Activated CD8-positive, alpha-beta T cell treated with anti-CD3 and anti-CD28 coated beads for 36 hours (primary cell): ENCODE data around the gene HCAR2. TPM values are rescaled to one million over a fixed set of nuclear protein-coding genes. Genes with fewer than 3 reads are reported as not detected.

ENCODE experiments used
- ATAC-seq: fragments of 200-7000 bp; cut with Tn5 transposase; one replicate; pipeline ENCODE4 v1.10.0; 2021; ENCODE audit warnings: mild to moderate bottlenecking, moderate library complexity
- CTCF ChIA-PET: fragments of 350-600 bp; sonication (Branson Sonifier 250); formaldehyde crosslinking; loops from one replicate; lab custom pipeline; 2021; ENCODE audit warnings: antibody characterized with exemption; lab: Charles Lee
- POLR2A ChIA-PET: fragments of 350-600 bp; sonication (Branson Sonifier 250); formaldehyde crosslinking; loops from one replicate; lab custom pipeline; 2021; ENCODE audit warnings: antibody characterized with exemption; lab: Charles Lee
- DNase-seq: peaks from one replicate; pipeline ENCODE4 v3.0.0-alpha.2; 2020
- H3K27ac Mint-ChIP-seq: one replicate; pipeline ENCODE4 v1.8.0; 2021; ENCODE audit warnings: mild to moderate bottlenecking, mixed read lengths
- H3K27me3 Mint-ChIP-seq: one replicate; pipeline ENCODE4 v1.8.0; 2021; ENCODE audit warnings: mixed read lengths
- H3K36me3 Mint-ChIP-seq: one replicate; pipeline ENCODE4 v1.8.0; 2021; ENCODE audit warnings: low read depth, mixed read lengths
- H3K4me1 Mint-ChIP-seq: one replicate; pipeline ENCODE4 v1.8.0; 2021; ENCODE audit warnings: low read depth, mixed read lengths
- H3K4me3 Mint-ChIP-seq: one replicate; pipeline ENCODE4 v1.8.0; 2021; ENCODE audit warnings: mild to moderate bottlenecking, moderate library complexity, mixed read lengths
- H3K9me3 Mint-ChIP-seq: one replicate; pipeline ENCODE4 v1.8.0; 2021; ENCODE audit warnings: mixed read lengths
- intact Hi-C: fragments of 100-400 bp; cut with micrococcal nuclease; formaldehyde crosslinking; loops from one replicate; pipeline ENCODE4 v1.10.0; 2022
- total RNA-seq, 2 experiments: library from RNA; stranded (reverse); gene quantifications; one replicate each; pipeline ENCODE4 v1.2.3, GENCODE V29; 2021
- TF ChIP-seq, protein P1 (sequence below): fragments of 200-600 bp; IDR thresholded peaks from one replicate; pipeline ENCODE4 v1.8.0; 2022; ENCODE audit warnings: antibody characterized with exemption, mild to moderate bottlenecking

HCAR2 gene
- total RNA-seq, 2 experiments from 2014 or later: not detected

DNA sequence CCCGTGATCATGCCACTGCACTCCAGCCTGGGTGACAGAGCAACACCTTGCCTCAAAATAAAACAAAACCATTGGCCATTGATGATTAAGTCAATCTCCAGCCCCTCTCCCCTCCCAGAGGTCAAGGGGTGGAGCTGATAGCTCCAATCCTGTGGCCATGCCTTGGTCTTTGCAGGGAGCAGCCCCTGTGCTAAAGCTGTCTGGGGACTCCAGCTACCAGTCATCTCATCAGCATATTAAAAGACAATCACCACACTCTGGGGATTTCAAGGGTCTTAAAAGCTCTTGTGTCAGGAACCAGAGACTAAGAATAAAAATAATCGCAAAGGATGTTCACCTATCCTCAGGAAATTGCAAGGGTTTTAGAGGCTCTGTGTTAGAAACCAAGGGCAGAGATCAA lies 30.6 kb downstream of the HCAR2 start:
- H3K36me3 Mint-ChIP-seq: no peaks in the 10 kb centered on the region
- no peaks in the 10 kb centered on the region for H3K9me3 Mint-ChIP-seq
- H3K4me3 Mint-ChIP-seq: no peak overlapping the region
- no peaks in the 10 kb centered on the region for H3K4me1 Mint-ChIP-seq
- TF ChIP-seq, protein P1, sequence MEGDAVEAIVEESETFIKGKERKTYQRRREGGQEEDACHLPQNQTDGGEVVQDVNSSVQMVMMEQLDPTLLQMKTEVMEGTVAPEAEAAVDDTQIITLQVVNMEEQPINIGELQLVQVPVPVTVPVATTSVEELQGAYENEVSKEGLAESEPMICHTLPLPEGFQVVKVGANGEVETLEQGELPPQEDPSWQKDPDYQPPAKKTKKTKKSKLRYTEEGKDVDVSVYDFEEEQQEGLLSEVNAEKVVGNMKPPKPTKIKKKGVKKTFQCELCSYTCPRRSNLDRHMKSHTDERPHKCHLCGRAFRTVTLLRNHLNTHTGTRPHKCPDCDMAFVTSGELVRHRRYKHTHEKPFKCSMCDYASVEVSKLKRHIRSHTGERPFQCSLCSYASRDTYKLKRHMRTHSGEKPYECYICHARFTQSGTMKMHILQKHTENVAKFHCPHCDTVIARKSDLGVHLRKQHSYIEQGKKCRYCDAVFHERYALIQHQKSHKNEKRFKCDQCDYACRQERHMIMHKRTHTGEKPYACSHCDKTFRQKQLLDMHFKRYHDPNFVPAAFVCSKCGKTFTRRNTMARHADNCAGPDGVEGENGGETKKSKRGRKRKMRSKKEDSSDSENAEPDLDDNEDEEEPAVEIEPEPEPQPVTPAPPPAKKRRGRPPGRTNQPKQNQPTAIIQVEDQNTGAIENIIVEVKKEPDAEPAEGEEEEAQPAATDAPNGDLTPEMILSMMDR: no peak
- DNase-seq: no peak
- ChIA-PET POLR2A (no interaction called here), CTCF (interaction anchor here (0.9 to 1.2 kb wide), 2 partner anchors 26 to 64 kb away, joined by 3 read pairs; no protein-coding TSS in a partner anchor)
- no peak overlapping the region for H3K27ac Mint-ChIP-seq
- intact Hi-C loops: no loop called here
- ATAC-seq: no peak
- peaks cover 3% of the 10 kb centered on the region for H3K27me3 Mint-ChIP-seq

DNA sequence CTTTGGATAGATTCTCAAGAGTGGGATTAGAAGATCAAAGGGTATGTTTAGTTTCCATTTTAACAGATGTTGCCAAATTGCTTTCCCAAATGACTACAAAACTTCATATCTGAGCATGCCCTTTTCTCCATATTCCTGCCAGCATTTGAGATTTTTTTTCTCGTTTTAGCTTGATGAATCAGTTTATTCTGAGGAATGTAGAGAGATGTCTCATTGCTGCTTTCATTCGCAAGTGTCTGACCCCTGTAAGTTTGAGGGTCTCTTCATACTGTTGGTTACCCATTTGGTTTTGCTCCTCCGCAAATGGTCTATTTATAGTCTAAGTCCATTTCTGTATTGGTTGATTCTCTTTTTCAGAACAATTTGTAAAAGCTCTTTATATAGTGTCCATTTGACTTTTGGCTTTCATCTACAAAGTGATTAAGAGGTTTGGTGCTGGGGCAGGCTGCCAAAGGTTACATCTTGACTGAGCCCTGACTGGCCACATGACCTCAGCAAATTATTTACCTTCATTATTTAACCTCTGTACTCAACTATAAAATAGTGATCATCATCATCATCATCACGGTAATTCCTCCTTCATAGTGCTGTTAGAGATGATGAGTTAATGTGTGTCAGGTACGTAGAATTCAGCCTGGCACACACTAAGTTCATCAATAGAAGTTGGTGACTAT lies 33.6 kb downstream of the HCAR2 start:
- Mint-ChIP-seq H3K4me3 (no peak overlapping the region), H3K27ac (no peak overlapping the region), H3K27me3 (peaks cover 2% of the 10 kb centered on the region), H3K36me3 (no peaks in the 10 kb centered on the region), H3K4me1 (no peaks in the 10 kb centered on the region), H3K9me3 (no peaks in the 10 kb centered on the region)
- CTCF ChIA-PET: no interaction called here
- no peak for ATAC-seq
- TF ChIP-seq, protein P1: no peak
- intact Hi-C loops: no loop called here
- POLR2A ChIA-PET: no interaction called here
- DNase-seq: no peak

DNA sequence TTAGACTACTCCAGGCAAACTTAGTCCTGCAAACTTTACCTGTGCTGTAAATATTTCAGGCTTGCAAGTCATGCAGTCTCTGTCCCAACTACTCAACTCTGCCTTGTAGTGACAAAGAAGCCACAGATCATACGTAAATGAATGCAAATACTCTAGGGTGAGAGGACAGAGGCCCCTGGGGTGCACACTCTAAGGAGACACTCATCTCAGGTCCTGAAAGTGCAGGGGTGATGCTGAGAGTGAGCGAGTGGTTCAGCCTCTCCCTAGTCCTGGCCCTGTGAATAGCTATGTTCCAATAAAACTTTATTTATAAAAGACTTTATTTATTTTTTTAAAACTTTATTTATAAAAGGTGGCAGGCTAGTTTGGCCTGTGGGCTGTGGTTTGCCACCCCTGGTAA lies 34.9 kb downstream of the HCAR2 start:
- POLR2A ChIA-PET: no interaction called here
- no peaks in the 10 kb centered on the region for H3K4me1 Mint-ChIP-seq
- no peaks in the 10 kb centered on the region for H3K36me3 Mint-ChIP-seq
- no peak for ATAC-seq
- no peak overlapping the region for H3K4me3 Mint-ChIP-seq
- no peak for DNase-seq
- intact Hi-C loops: no loop called here
- H3K27ac Mint-ChIP-seq: no peak overlapping the region
- no peaks in the 10 kb centered on the region for H3K27me3 Mint-ChIP-seq
- TF ChIP-seq, protein P1: no peak
- H3K9me3 Mint-ChIP-seq: no peaks in the 10 kb centered on the region
- CTCF ChIA-PET: interaction anchor here (1.1 kb wide), 1 partner anchor 294 kb away, joined by 3 read pairs; no protein-coding TSS in a partner anchor

DNA sequence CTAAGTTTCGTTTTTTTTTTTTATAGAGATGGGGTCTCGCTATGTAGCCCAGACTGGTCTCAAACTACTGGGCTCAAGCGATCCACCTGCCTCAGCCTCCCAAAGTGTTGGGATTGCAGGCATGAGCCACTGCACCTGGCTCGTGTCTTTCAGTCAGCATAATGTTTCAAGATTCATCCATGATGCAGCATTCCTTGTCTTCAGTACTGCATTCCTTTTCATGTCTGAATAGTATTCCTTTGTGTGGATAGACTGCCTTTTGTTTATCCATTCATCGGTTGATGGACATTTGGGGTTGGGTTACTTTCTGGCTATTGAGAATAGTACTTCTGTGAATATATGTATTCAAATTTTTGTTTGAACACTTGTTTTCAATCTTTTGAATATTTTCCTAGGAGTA lies 37.4 kb downstream of the HCAR2 start:
- Mint-ChIP-seq H3K36me3 (no peaks in the 10 kb centered on the region), H3K9me3 (no peaks in the 10 kb centered on the region), H3K27ac (no peak overlapping the region), H3K4me3 (no peak overlapping the region), H3K4me1 (no peaks in the 10 kb centered on the region), H3K27me3 (no peaks in the 10 kb centered on the region)
- no peak for ATAC-seq
- DNase-seq: no peak
- intact Hi-C loops: no loop called here
- ChIA-PET CTCF (no interaction called here), POLR2A (no interaction called here)
- TF ChIP-seq, protein P1: no peak

DNA sequence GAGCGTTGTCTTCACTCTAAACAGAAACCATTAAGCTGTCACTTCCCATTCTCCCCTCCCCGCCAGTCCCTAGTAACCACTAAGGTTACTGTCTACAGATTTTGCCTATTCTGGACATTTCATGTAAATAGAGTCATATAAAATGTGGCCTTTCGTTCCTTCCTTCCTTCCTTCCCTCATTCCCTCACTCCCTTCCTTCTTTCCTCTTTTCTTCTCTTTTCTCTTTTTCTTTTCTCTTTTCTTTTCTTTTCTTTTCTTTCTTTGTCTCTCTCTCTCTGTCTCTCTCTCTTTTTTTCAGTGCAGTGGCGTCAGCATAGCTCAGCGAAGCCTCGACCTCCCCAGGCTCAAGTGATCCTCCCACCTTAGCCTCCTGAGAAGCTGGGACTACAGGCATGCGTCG lies 37.8 kb downstream of the HCAR2 start:
- POLR2A ChIA-PET: no interaction called here
- Mint-ChIP-seq H3K27me3 (no peaks in the 10 kb centered on the region), H3K4me1 (no peaks in the 10 kb centered on the region)

More for the DNA sequence above, 37.8 kb downstream of the HCAR2 start:
- H3K4me3 Mint-ChIP-seq: no peak overlapping the region
- H3K27ac Mint-ChIP-seq: no peak overlapping the region
- H3K36me3 Mint-ChIP-seq: no peaks in the 10 kb centered on the region
- no peak for ATAC-seq
- TF ChIP-seq, protein P1: no peak
- no peaks in the 10 kb centered on the region for H3K9me3 Mint-ChIP-seq
- DNase-seq: no peak
- CTCF ChIA-PET: no interaction called here
- intact Hi-C loops: no loop called here
